NCI-H748 treated with DMSO at 0.1 percent for 48 hours (cell line): ENCODE measurements around the gene LRRC43.

Experiments
- DNase-seq: peaks from one replicate; lab custom pipeline; 2025; lab: John Stamatoyannopoulos, UW

Gene LRRC43

DNA sequence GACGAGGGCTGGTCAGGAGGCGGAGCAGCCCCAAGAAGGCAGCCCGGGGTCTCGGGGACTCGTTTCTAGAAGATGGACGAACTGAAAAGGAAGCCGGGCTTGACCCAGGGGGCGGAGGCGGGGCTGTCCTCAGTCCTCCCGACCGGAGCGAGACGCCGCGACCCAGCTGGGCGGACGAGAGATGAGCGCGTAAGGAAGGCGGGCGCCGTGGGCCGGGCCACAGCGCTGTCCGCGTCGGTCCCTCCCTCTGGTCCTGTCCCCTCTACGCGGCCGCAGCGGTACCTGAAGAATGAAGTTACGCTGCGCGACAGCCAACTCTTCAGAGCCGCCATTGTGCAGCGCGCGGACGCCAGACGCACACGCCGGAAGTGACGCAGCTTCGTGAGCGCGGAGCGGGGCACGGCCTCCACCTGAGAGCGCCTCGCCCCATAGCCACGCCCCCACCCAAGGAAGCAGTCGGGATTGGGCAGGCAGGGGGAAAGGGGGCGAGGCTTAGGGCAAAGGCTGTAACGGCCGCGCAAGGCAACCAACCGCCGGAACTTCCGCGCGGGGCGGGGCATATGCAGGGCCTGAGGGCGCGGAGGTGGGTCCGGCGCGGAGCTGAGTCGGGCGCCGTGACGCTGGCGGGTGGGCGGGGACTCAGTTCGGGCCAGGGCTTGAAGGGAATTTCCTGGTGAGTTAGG is 42.9 kb downstream of the LRRC43 start, which contains the start of gene DIABLO:
TSS of gene DIABLO (minus strand) at position 370 of the 683 bp plus-strand sequence. CDS start at position 332, 38 bp downstream.
- DNase-seq: peak; percentile 97

DNA sequence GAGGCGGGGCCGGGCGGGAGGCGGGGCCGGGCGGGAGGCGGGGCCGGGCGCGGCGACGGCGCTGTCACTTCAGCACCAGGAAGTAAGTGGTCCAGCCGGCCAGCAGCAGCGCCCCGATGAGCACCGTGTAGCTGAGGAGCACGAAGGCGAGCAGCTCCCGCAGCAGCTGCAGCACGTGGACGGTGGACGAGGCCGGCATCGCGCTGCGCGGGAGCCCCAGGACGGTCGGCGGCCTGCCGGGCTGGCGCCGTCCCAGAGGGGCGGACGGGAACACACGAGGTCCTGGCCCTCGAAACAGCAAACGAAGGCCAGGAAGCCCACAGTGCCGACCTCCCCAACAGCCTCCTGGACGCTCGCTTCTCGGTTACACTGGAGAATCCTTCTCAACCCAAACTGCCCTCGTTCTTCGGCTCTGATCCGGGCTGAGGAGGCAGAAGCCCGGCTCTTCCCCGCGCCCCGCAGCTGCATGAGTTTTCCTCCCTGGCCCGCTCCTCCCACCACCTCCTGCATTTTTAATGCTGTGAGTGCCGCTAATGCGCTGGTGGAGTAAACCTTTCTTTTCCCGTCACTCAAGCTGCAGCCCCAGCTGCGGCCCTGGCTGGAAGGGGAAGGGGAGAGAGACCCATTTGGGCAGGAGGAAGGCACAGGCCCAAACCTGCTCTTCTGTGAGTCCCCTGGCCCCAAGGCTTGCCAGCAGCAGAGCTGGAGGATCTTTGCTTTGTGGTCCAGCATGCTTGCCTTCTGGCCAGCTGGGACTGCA is 43.6 kb downstream of the LRRC43 start:
- no peak for DNase-seq

DNA sequence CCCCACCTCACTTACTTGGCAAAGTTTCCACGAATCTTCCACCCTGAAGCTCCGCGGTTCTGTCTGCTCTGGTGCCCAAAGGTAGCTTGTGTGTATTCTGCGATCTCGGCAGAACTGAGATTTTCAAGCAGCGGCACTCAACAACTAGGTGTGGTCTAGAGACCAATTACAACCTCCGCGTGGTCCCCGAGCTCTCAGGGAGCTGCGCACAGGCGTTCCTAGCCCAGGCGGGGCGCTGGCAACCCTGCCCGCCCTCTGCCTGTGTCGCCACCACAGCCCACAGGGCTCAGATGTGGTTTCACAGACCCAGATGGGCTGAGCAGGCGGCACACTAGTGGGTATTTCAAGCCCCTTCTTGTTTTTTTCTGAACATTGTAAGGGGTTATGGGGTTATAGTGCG is 44.4 kb downstream of the LRRC43 start:
- peak; percentile 20 for DNase-seq

DNA sequence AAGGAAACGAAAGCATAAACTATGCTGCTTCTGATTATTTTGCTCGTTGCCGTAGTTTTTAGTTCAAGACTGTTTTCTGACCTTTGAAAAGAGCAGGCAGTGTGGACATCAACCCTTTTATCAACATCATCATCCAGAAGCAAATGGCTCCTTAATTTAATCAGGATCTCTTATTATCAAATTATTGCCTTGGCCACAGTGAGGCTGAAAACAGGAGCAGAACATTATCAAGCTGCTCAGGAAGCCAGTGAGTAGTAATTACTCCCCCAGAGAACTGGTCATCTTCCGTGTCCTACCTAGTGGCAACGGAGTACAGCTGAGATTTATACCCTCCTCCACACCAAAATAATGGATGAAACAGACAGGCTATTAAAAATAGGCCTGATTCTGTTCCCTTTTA is 45.2 kb downstream of the LRRC43 start:
- peak; percentile 5 for DNase-seq

DNA sequence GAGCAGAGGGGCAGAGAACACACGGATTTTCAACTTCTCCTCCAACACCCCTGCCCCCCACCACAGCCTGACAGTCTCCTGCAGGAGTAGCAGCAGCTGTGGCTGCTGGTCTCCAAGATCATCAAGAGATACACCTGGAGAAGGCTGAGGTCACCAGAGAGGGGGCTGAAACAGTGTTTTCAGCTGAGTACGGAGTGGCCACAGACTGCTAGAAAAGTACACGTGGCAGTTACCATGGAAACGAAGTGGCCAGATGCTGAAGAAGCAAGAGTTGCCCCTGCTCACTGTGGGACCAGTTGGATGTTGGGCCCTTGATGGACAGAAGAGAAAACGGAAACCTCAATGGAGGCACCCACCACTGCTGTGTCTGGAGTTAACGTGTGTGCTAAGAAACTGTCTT is 47.9 kb downstream of the LRRC43 start:
- no peak for DNase-seq

DNA sequence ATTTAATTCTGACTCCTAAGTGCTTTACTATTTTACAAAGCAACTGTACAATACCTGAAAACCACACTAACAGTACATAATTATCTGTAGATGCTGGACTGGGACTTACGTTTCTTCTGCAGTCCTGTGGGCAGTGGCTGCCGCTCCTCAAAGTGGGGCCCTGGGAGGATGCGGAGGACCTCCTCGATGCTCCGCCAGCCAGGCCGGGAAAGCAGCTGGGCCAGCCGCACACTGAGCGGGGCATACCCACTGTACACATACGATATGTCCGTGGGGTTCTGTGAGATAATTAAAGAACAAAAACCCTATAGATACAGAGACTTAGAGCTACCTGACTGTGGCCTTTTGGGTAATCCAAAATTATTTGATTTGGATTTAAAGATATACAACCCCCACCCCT is 49.8 kb downstream of the LRRC43 start:
- no peak for DNase-seq

DNA sequence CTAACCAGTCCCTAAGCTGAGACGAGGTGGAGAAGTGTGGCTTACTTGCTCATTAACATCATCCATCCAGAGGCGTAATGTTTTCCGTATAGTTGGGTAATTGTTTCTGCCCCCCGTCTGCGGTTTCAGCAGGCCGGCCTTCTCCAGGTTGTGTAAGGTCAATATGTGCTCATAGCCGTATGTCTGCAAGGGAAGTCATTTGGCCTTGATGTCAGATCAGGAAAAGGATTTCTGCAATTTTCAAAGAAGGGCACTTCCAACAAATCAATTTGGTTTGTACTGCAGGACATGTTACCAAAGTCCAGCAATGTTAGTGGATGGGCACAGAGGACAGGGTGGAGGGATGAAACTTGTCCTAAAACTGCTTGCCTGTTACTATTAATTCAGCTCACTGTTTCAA is 52.8 kb downstream of the LRRC43 start:
- no peak for DNase-seq

DNA sequence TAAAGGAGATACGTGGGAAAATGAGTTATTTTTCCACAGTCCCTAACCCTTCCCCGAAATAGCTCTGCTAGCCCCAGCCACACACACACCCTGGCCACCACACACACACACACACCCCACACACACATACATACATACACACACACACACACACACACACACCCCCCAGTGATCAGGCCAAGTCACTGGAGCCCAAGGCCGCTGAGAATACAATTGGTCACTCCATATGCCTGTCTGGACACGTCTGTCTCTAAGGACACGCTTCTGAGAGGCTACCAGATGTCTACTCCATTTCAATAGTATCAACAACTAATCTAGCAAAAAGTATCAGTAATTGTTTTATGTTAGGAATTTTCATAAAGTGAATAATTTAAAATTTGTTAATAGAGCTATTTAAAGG is 55.9 kb downstream of the LRRC43 start:
- no peak for DNase-seq

DNA sequence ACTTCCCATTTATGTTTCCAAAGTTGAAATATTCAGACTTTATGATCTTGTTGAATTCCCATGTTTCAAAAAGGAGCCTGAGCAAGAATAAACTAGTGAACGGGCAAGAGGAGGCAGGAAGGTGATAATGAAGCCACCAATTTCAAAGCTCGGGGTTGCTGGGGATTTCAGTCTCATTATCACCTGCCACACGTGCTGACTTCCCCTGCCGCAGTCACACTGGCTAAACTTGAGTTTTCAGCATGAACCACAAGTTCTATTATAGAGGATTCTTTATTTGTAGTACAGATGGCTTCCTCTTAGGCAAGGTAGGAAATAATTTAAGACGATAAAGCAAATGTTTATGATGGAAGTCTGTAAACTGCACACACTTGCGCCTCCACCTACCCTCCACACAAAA is 61.0 kb downstream of the LRRC43 start:
- DNase-seq: no peak

DNA sequence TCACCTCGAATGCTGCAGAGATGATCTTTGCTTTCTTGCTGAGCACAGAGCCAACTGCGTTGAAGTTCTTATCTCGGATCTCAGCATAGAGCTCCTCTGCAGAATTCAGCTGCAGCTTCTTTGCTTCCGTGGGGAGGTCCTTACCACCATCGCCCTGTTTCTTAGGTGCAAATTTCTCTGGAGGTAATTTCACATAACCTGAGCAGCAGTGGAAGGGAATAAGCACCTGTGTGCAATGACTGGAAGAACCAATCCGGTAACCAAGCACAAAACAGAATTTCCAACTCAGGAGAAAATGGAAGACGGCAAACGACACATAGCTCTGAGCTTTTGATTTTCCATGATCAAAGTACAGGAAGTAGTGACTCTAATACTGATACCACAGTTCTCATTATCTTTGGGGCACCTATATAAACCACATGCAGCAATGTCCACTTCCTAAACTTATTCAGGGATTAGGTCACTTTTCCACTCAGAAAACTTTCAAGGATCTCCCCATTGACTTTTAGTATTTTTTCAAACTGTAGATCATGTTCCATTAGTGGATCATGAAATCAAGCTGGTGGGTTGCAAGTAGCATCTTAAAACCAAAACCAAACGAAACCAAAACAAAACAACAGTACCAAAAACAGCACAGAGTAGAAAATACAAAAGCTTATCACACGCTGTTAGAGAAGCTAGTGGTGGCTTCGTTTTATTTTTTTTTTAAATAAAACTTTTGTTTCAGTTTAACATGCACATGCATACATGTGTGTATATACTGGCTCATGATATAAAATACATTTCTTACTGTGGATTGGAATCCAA is 61.8 kb downstream of the LRRC43 start:
- DNase-seq: no peak

DNA sequence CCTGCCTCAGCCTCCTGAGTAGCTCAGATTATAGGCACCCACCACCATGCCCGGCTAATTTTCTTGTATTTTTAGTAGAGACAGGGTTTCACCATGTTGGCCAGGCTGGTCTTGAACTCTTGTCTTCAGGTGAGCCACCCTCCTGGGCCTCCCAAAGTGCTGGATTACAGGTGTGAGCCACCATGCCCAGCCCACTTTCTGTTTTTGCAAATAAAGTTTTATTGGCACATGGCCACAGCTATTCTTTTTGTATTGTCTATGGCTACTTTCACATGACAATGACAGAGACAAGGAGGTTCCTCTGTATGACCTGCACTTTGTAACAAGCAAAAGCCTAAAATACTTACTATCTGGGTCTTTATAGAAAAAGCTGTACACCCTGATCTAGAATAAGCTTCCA is 62.6 kb downstream of the LRRC43 start:
- DNase-seq: no peak

DNA sequence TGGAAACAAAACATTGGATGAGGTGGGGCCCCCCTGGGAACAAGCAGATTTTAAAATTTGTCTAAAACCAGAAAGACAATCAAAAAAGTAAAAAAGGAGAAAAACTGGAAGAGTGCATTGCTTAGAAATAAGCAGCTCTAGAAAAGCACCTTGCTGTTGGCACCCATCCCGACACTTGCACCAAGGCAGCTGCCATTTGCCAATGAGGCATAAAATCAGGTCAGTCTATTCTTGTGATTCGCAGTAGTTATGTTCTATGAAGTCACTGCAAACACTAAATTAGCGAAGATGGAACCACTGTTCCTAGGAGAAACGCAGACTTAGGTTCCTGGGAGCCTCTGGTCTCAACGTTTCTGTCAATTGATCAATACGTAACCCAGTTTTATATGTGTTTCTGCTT is 67.1 kb downstream of the LRRC43 start:
- DNase-seq: no peak

DNA sequence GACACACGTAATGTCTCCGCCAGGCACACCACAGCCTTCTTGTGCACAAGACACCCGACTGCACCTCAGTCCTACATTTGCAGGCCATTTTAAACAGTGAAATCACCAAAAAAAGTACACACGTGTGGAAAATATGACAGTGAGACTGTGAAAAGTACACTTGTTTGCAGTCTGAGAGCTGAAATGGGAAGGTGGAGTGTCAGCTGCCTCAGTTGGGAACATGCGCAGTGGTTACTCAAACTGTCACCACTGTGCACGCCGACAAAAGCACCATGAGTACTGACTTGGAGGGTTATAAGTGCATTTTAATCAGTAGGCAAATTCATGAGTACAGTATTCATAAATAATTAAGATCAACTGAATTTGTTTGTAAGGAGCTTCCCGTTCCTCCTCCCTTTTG is 67.6 kb downstream of the LRRC43 start:
- DNase-seq: no peak
